T47D (cell line): ENCODE results near the gene ZNF33A.
"Not testable (repeated sequence)": the region's sequence is repeated elsewhere in the genome, so short reads cannot be mapped to it uniquely, and the experiment has no call there.

ENCODE experiments used
- DNase-seq, 2 experiments: peaks; one replicate each; pipeline versions ENCODE4 v3.0.0 to v3.0.0-alpha.2; 2011 to 2012; ENCODE audit warnings: low read depth in 1 of 2, low spot score in 1 of 2
- JUND ChIP-seq: IDR thresholded peaks from 2 replicates; pipeline ENCODE4 v1.6.1; 2012; ENCODE audit warnings: low read depth
- in situ Hi-C: cut with HindIII; loops from 2 replicates; pipeline ENCODE4 v1.10.0; 2016; ENCODE audit warnings: low sequenced_read_pairs, low pct_unique_long_range_greater_than_20kb

The ZNF33A gene

GRCh38 chr10:38010119-38010903, at the start of gene ZNF33A:
Gene ZNF33A, plus strand, starts transcription at chr10:38010675. Its CDS starts 1,667 bp downstream, at chr10:38012342.
- in situ Hi-C loops, result no loop called here
- TF ChIP-seq JUND, result no peak
- DNase-seq, result peak; percentile 94 to 98

- in situ Hi-C loops, result no loop called here
- no peak for TF ChIP-seq JUND
- no peak for DNase-seq
Observed at GRCh38 chr10:37965006-37965405, 45.5 kb upstream of the ZNF33A start.

GRCh38 chr10:37972396-37972795, 38.1 kb upstream of the ZNF33A start:
- in situ Hi-C loops, result no loop called here
- no peak for DNase-seq
- TF ChIP-seq JUND, result no peak

- TF ChIP-seq JUND, result no peak
- DNase-seq, result peak in 1 of 2 experiments; percentile 9
- in situ Hi-C loops, result no loop called here
Observed at GRCh38 chr10:37975401-37975991, 35.0 kb upstream of the ZNF33A start.

- TF ChIP-seq JUND, result no peak; the same call in 1 of the 2 replicates
- in situ Hi-C loops, result no loop called here
- peak; percentile 88 to 99 for DNase-seq
Observed at GRCh38 chr10:37976091-37976879, 34.2 kb upstream of the ZNF33A start, which contains the start of gene ZNF25. Gene ZNF25, minus strand, starts transcription at chr10:37976647. Its CDS starts 4,925 bp downstream, at chr10:37971722.

- no peak for DNase-seq
- no peak for TF ChIP-seq JUND
- in situ Hi-C loops, result no loop called here
Observed at GRCh38 chr10:37976880-37977203, 33.6 kb upstream of the ZNF33A start.

- in situ Hi-C loops, result no loop called here
- no peak for TF ChIP-seq JUND
- no peak for DNase-seq
Observed at GRCh38 chr10:37991655-37992054, 18.8 kb upstream of the ZNF33A start.

- in situ Hi-C loops, result no loop called here
- TF ChIP-seq JUND, result no peak
- DNase-seq, result peak in 1 of 2 experiments; percentile 30
Observed at GRCh38 chr10:37992083-37992482, 18.4 kb upstream of the ZNF33A start.

- DNase-seq, in situ Hi-C loops: not testable (repeated sequence)
Observed at GRCh38 chr10:37998920-37999319, 11.6 kb upstream of the ZNF33A start.

- DNase-seq, in situ Hi-C loops: not testable (repeated sequence)
Observed at GRCh38 chr10:38000474-38000873, 10.0 kb upstream of the ZNF33A start.

- in situ Hi-C loops, result no loop called here
- DNase-seq, result no peak
- no peak for TF ChIP-seq JUND
Observed at GRCh38 chr10:38003026-38003425, 7.4 kb upstream of the ZNF33A start.

GRCh38 chr10:38003588-38003987, 6.9 kb upstream of the ZNF33A start:
- TF ChIP-seq JUND, result no peak
- no peak for DNase-seq
- in situ Hi-C loops, result no loop called here

- in situ Hi-C loops, result no loop called here
- no peak for DNase-seq
- no peak for TF ChIP-seq JUND
Observed at GRCh38 chr10:38007551-38007950, 2.9 kb upstream of the ZNF33A start.
